GDM1 (cell line): Measurements from ENCODE around the gene VPS33B.

Experiments
- DNase-seq: peaks from one replicate; lab custom pipeline; 2025; lab: John Stamatoyannopoulos, UW

VPS33B gene

DNA sequence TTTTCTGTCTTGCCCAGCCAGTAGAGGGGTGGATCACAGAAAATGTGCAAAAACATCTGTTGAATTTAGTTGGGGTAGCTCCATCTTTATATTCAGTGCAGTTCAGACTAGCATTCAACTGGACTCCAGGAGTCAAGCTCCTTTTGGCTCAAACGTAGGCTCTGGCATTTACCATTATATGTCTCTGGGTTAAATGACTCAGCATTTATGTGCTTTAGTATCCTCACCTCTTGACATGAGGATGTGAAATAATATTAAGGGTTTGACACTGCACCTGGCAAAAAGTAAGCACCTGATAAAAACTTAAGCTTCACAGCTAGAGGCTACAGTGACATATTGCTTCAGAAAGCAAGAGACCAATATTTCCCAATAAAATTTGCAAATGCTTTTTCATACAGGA is 42.8 kb downstream of the VPS33B start:
- no peak for DNase-seq

DNA sequence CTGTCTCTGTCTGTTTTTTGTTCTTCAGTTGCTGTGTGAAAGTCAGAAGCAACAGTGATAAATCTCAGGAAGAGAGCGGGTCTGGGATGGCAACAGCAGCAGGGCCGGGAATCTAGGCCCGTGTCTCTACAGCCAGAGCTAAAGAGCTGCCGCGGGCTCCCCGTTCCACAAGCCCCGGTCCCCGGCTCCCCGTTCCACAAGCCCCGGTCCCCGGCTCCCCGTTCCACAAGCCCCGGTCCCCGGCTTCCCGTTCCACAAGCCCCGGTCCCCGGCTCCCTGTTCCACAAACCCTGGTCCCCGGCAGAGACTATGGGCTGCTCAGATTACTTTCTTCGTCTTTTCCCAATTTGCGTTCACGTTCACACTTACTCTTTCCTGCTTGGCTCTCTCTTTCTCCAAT is 48.2 kb downstream of the VPS33B start:
- no peak for DNase-seq

DNA sequence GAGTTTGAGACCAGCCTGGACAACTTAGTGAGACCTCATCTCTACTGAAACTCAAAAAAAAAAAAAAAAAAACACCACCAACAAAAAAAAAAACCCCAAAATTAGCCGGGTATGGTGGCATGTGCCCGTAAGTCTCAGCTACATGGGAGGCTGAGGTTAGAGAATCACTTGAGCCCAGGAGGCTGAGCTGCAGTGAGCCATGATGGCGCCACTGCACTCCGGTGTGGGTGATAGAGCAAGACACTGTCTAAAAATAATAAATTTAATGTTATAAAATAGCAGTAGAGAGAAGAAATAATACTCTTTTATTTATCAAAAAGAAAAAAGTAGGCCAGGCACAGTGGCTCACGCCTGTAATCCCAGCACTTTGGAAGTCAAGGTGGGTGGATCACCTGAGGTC is 50.3 kb downstream of the VPS33B start:
- DNase-seq, result no peak

DNA sequence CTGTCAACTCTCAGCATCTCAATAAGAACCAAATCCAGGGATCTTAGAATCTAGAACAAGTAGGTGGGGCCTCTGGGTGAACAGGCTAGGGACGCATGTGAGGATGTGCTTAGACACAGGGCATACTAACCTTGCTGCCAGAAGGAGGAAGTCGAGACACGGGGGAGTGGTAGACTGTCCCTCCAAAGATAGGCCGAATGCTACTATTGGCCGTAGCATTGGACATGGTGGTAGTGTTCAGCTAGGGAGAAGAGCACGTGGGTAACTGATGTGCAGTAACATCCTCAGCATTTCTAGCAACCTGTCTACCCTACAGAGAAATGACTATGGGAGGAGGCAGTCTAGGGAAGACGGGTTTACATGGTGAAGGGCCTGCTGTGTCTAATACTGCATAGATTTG is 52.1 kb downstream of the VPS33B start:
- DNase-seq, result no peak

DNA sequence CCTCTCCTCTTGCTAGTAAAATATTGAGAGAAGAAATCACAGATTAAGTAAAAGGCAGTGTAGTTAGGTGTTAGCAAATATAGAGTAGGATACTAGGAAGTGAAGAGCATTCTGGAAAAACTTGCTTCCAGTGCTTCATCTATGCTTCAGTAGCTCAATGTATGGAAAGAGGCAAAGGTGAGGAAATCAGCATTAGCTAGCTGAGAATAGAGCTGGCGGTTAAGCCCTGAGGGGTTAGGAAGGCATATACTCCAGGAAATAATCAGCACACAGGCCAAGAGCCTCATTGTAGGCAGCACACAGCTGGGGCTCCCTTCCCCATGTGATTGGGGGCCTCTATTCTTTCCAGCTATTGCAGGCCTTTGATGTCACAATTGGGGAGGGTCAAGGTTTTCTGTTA is 54.0 kb downstream of the VPS33B start:
- DNase-seq, result no peak

DNA sequence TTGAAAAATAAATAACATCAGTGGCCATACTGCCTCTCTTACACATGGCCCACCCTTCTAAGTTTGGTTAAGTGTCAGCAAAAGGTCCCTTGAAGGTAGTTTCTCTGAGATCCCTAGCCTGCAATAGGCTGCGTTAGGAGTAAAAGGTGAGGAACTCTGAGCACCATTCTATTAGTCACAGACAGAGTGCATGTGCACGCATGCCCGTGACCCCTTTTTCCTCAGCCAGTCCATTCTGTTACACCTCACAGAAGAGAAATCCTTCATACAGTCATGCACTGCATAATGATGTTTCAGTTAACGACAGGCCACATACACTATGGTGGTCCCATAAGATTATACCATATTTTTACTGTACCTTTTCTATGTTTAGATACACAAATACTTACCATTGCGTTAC is 55.2 kb downstream of the VPS33B start:
- DNase-seq, result no peak

DNA sequence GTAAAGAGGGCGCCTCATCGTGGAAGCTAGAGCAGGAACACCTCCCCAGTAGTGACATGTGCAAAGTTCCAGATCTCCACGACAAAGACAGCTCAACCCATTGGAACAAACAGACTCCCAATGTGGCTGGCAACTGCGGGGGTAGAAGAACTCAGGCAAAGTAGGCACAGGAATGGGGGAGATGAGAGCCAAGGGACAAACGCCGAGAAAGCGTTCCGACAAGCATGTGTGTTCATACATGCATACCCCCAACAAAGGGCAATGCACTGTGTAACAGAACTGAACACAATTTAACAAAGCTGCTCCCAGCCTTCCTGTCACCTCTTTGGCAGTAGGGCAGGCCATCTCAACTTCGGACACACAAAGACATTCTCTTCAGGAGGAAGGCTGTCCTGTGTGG is 56.1 kb downstream of the VPS33B start:
- no peak for DNase-seq

DNA sequence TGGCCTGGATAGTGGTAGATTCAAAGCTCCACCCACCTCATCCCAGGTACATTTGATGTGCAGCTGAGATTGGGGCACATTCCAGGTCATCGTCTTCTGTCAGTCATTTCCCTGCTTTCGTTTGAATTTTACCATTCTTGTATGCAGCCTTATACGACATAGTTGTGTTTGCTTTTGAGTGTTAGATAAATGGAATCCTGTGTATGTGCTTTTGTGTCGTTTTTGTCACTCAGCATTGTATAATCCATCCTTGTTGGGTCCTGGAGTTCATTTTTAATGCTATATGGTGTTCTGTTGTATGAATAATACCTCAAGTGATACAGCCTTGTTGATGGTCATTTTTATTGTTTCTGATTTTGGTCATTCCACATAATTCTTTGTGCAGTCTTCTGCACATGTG is 60.4 kb downstream of the VPS33B start:
- no peak for DNase-seq

DNA sequence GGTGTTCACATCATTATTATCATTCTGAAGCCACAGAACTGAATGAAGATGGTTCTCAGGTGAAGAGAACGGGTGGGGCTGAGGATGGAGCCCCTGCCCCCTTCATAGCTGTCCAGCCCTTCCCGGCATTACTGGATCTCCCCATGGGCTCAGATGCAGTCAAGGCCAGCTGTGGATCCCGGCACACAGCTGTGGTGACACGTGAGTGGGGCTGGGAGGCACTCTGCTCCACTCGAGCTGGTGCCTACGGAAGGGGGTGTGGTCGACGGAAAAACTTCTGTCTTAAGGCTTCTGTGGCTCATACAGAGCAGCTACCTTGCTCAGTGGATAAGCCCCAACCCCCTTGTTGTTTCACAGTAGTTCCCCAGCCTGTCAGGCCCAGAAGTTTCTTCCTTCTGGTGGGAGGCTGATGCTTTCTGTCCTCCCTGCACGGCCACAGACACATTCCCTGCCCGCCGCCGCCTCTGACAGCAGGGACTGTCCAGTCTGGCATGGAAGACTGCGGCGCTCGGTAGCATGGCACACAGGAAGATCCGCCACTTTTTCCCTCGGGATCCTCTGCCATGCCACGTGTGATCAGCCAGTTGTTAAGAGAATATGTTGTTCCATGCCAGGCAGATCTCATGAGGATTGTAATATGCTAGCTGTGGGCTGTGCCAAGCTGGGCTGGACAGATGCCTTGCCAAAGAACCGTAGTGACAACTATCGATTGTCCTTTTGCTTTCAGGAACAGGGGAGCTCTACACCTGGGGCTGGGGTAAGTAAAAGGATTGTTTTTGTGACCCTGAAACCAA is 61.9 kb downstream of the VPS33B start:
- no peak for DNase-seq

DNA sequence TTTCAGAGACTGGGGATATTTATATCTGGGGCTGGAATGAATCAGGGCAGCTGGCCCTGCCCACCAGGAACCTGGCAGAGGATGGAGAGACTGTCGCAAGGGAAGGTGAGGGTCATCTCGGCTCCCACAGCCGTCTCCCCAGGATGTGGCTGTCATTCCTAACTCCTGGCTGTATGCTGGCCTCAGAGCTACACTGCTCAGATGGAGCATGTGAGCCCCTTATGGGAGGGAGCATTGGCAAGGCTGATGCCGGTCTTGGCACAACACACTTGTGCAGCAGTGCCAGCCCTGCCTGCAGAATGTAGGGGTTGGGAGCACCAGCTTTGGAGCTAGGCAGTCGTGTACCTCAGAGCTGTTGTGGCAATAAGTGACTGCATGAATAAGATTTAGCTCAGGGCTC is 62.5 kb downstream of the VPS33B start:
- no peak for DNase-seq

DNA sequence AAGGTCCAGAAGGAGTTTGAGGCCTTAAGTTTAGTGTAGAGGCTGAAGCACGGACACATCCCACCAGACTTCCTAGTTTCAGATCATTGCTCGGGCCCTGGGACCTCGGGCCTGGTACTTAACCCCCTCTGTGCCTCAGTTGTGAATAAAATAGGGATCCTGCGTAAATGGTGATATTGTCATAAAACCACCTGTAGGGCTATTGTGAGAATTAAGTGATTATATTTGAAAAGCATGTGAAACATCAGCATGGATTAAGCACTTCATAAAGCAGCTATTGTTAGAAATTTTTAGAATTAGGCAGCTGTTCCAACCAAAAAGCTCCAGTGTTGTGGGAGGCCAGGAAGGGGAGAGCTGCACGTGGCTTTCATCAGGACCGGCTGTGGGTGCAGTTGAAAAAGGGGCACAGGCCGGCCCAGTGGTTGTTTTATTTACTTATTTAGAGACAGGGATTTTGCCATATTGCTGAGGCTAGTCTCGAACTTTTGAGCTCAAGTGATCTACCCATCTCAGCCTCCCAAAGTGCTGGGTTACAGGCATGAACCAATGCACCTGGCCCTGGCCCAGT is 63.3 kb downstream of the VPS33B start:
- no peak for DNase-seq

DNA sequence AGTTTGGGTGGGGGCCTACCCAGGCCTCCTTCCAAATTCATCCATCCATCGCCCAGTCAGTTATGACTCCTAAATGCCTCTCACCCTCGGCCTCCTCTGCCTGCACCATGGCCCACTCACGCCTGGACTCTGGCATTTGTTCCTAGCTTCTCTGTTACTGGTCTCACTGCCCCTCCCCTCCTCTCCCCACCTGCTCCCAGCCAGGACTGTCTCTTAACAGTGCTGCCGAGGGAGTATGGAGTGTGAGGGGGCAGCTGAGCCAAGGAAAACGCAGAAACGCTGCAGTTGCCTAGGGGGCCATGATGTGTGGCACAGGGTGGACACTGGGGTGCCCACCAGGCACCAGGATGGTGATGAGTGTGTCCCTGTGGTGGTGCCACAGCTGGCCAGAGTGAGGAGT is 64.6 kb downstream of the VPS33B start:
- DNase-seq, result no peak

DNA sequence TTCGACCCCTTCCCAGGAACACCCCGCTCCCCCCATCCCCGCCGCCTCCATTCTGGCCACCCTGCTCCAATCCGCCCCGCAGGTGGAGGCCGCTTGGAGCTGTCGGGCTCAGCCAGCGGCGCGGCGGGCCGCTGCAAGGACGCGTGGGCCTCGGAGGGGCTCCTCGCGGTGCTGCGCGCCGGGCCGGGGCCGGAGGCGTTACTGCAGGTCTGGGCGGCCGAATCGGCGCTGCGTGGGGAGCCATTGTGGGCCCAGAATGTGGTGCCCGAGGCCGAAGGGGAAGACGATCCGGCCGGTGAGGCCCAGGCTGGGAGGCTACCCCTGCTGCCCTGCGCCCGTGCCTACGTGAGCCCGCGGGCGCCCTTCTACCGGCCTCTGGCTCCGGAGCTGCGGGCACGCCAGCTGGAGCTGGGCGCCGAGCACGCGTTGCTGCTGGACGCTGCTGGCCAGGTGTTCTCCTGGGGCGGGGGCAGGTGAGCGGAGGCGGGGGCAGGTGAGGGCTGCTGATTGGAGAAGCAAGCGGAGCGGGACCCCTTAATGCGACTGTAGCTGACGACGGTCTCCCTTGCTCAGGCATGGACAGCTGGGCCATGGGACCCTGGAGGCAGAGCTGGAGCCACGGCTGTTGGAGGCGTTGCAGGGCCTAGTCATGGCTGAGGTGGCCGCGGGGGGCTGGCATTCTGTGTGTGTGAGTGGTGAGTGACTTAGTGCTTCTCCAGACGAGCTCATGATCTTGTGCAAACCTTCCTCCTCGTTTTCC is 65.2 kb downstream of the VPS33B start:
- no peak for DNase-seq

DNA sequence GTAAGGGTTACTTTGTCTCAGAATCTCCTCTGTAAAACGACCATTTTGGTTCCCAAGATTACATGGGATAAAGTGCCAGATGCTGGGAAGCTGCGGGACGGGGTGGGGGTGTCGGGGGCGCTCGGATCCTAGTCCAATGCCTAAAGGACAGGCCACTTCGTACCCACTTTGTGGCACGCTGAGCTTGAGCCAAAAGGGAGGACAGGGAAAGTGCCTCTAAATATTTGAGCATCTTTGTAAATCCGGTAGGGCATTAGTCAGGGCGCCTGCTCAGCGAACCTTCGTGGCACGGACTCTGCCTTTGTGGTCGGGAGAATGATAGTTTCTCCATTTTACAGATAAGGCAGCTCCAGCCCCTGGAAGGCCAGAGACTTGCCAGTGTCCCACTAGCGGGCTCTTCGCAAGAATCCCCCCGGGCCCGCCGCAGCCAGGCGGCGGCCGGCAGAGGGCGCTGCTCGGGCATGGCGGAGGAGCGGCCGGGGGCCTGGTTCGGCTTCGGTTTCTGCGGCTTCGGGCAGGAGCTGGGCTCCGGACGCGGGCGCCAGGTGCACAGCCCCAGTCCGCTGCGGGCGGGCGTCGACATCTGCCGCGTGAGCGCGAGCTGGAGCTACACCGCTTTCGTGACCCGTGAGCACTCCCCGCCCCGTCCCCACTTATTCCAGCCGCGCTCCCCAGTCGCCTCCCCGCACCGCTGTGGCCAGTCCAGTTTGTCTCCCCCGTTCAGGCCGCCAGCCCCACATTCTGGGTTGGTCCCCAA is 65.9 kb downstream of the VPS33B start:
- no peak for DNase-seq

DNA sequence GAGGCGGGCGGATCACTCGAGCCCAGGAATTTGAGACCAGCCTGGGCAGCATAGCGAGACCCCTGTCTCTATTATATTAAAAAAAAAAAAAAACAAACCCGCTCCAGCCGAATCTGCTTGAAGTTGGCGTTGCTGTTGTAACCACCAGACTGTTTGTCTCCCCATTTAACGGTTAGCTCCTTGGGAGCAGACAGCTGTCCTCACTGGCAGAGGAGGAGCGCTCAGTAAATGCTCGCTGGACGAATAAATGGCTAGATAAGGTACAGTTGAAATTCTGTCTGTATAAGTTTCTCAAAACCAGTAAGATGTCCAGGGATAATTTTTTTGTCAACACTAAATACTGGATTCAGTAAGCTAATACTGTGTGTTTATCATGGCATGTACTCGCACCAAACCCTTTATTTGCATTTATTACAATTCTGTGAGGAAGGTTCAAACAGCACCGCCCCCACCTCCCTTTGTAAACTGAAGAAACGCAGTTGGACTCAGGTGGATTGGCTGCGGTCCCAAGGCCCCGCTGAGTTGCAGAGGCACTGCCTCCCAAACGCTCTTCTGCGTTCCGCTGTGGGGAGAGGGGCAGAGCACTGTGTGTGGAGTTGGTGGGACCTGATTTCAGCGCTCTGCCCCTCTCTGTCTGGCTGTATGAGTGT is 66.6 kb downstream of the VPS33B start:
- no peak for DNase-seq

DNA sequence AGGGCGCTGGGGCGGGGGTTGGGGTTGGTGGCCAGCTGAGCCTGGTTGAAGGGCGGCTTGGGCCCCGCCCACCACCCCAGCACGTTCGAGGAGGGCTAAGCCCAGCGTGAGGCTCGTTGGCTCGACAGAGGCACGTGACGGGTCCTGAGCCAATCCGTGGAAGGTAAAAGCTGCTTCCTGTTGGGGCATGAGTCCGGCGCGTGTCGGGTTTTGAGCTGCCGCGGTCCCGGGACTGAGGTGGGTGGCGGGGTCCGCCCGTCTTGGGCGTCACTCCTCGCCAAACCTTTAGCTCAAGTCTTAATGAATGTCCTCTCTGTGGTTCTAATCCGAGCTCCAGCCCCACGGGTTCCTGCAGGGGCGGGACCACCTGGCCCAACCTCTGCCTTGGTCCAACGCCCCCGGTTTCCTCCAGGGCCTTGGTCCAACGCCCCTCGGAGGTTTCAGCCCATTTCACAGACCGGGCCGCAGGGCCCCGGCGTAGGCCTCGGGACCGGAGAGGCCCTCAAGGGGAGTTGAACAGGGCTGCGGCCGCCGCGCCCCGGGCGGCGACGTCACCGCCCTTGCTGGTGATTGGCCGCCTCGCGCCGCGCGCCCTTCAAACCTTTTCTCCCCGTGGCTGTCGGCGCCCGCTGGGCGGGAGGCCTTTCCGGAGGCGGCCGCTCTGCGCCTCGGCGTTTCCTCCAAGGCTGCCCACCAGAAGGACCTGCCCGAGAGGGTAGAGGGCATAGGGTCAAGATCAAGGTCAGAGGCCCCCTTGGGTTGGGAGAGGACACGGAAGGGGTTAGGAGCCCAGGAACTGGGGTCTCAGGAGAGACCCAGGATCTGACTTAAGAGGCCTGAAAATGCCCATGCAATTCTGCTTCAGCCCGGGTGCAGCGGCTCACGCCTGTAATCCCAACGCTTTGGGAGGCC is 67.4 kb downstream of the VPS33B start, which contains the start of gene RCCD1:
TSS of gene RCCD1 (plus strand) at position 173 of the 912 bp plus-strand sequence. CDS start 1,851 bp downstream, outside the sequence.
- peak; percentile 90 for DNase-seq

DNA sequence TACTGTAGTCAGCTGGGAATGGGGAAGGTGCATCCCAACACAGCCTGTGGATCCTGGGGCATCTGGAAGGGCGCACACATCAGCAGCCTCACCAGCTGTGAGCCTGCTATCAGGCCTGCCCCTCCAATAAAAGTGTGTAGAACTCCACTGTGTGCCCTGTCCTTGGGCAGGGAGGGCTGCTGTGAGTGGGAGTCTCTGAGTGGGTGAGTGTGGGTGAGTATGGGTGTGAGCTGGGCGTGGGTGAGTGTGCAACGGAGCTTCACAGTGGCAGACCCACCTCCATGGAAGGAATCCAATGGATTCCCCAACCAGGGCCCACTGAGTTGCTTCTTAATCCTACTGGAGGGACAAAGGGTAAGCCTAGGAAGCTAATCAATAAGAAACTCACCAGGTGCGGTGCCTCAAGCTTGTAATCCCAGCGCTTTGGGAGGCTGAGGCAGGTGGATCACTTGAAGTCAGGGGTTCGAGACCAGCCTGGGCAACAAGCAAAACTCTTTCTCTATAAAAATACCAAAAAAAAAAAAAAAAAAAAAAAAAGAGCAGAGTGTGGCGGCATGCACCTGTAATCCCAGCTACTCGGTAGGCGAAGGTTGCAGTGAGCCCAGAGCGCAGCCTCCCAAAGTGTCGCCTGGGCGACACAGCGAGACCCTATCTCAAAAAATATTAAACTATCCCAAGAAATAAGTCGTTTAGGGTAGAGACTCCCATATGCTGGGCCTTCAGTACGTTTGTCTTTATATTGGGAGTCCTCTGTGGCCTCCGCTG is 68.3 kb downstream of the VPS33B start:
- DNase-seq, result no peak

DNA sequence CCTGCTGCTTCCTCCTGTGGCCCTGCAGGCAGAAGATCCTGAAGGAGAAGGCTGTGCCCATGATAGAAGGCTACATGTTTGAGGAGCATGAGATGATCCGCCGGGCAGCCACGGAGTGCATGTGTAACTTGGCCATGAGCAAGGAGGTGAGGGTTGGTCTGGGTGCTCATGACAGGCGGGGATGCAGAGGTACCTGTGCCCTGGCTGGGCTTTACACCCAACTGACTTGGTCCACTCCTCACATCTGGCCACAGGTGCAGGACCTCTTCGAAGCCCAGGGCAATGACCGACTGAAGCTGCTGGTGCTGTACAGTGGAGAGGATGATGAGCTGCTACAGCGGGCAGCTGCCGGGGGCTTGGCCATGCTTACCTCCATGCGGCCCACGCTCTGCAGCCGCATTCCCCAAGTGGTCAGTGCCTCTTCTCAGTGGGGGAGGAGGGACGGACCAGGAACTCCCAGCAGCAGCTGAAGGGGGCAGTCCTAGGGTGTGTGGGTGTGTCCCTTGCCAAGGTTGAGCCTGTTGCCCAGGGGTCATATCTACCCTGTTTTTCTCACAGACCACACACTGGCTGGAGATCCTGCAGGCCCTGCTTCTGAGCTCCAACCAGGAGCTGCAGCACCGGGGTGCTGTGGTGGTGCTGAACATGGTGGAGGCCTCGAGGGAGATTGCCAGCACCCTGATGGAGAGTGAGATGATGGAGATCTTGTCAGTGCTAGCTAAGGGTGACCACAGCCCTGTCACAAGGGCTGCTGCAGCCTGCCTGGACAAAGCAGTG is 69.3 kb downstream of the VPS33B start:
- no peak for DNase-seq

DNA sequence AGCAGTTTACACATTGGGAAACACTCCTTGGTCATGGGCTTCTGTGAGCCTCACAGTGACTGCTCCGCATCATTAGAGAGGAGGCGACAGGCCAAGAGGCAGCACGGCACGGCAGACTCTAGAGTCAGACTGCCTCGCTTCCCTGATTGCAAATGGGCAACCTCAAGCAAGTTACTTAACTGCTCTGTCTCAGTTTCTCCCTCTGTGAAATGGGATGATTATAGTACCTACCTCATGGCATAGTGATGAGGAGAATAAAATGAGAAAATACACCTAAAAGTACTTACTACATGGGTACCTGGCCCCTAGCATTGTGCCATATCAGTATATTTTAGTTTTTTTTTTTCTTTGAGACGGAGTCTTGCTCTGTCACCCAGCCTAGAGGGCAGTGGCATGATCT is 71.7 kb downstream of the VPS33B start:
- DNase-seq, result no peak
